HG02763 (cell line): ENCODE data around the gene CEP295NL.
"Not testable (repeated sequence)": the region's sequence is repeated elsewhere in the genome, so short reads cannot be mapped to it uniquely, and the experiment has no call there.

ENCODE experiments used
- ATAC-seq: cut with Tn5 transposase; IDR thresholded peaks from one replicate; pipeline ENCODE4 v1.9.1; 2021; ENCODE audit warnings: mild to moderate bottlenecking, moderate library complexity; ENCODE audit not compliant: unreplicated experiment

The CEP295NL gene

GRCh38 chr17:78933025-78933958 is 30.3 kb upstream of the CEP295NL start:
- no peak for ATAC-seq

- no peak for ATAC-seq
Observed at GRCh38 chr17:78929908-78930775, 27.1 kb upstream of the CEP295NL start.

- ATAC-seq, result no peak
Observed at GRCh38 chr17:78925662-78926555, 22.9 kb upstream of the CEP295NL start.

DNA sequence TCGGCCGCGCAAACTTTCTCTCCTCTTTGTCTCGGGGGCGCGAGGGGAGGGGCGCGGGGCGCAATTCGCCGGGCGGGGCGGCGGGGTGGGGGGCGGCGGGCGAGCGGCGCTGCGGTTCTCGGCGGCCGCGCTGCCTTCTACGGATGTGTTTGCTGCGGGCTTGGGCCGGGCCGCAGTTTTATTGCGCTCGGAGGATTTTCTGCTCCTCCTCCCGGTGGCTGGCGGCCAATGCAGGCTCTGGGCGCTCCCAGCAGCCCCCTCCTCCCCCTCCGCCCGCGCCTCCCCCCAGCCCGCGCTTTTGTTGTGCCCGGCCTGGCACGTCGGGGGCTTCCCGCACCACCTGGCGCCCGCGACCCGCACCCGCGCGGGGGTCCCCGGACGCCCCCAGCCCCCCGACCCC is 22.2 kb upstream of the CEP295NL start, which contains the start of gene TIMP2:
TIMP2 (minus strand) TSS at position 154 of the 400 bp plus-strand sequence. CDS start 299 bp downstream, outside the sequence.
- no peak for ATAC-seq

DNA sequence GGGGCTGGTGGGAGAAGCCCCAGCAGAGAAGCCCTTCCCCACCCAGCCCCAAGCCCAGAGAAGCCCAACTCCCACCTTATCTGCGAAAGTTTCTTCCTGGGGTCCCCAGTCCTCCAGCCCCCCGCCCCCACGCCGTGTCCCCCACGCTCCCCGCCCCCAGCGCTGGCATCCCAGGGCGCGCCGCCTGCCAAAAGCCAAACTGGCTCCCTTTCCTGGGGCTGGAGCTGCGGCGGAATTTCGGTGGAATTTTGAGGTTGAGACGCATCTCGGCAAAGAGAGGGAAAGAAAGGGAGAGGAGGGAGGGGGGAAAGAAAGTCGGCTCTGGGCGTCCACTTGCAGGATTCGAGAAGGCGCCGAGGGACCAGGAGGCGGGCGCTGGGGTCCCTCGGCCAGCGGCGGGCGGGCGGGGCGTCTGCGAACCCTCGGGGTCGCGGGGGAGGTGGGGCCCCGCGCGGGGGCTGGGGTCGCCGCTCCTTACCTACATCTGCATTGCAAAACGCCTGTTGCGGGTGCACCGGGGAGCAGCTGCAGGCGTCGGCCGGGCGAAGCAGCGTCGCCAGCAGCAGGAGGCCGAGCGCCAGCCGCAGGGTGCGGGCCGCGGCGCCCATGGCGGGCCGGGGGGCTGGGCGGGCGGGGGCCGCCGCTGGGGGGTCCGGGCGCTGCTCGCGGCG is 21.6 kb upstream of the CEP295NL start:
- no peak for ATAC-seq

GRCh38 chr17:78923660-78924453 is 20.9 kb upstream of the CEP295NL start:
- ATAC-seq, result no peak

DNA sequence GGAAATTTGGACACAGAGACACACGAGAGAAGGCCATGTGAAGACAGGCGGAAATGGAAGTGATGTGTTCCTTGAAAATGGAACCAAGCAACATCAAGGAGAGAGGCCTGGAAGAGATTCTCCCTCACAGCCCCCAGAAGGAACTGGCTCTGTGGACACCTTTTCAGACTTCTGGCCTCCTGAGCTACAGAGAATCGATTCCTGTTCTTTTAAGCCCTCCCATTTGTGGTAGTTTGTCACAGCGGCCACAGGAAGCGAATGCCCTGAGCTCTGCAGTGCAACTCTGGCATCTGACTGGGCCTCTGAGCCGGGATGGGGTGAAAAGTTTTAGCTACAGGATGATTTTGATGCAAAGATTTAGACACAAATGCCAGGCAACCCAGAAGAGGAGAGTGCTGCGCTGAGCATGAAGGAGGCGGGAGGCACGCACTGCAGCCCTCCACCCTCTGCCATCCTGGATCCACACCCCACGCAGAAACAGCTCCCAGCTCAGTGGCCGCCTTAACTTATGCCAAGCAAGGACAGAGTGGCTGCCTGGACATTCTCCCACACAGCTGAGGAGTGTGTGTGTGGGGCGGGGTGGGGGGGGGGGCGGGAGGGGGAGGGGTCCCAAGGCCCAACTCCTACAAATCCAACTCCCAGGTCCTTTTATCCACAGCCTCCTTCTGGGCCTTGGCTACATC is 20.0 kb upstream of the CEP295NL start:
- ATAC-seq, result no peak

- no peak for ATAC-seq
Observed at GRCh38 chr17:78921437-78921971, 18.5 kb upstream of the CEP295NL start.

- ATAC-seq, result no peak
Observed at GRCh38 chr17:78920528-78920927, 17.5 kb upstream of the CEP295NL start.

- ATAC-seq, result no peak
Observed at GRCh38 chr17:78919861-78920450, 17.0 kb upstream of the CEP295NL start.

DNA sequence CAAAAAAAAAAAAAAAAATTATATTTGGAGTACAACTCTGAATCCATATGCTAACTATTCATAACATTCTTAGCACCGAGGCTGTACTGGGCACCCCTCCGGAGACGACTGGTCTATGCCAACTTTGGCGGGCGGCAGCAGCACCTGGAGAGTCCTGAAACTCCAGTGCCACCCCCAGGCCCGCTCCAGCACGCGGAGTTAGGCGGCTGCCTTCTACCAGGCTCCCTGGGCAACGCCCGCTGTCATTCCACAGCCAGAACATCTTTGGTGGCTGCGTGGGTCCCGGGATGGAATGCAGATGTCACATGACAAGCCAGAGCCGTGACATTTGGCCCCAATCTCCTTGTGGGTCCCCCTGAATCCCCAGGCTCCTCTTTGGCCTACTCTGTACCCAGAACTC is 16.0 kb upstream of the CEP295NL start:
- no peak for ATAC-seq

DNA sequence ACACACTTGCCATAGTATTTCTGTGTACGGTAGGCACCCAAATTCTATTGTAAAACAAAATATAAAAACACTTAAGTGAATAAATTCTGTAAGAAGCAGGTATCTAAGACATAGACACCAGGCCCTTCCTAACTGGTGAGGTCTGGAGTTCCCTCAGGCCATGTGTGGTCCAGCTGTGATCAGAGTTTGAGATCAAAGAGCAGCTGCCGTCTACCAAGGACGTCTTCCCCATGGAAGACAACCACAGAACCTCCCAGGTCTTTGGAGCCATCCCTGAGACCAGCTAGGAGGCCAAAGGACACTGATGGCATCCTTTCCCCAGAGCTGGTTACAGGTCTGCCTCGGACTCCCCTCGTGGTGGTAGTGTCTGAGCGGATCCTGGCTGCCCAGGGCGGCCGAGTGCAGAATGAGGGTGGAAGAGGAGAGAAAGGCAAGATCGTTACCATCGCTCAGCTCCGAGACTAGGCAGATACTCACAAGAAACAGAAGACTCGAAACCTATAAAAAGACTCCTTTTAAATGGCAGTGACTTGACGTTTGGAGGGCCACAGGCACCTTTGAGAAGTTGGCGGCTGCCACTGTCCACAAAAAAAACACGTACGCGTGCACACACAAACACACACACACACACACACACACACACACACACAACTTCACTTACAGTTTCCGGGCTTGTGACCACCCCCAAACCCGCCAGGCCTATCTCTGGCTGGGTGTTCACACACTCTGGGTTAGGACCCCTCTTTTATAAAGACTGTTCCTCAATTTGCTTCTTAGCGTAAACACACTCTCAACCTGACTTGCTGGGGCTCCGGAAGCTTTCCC is 14.7 kb upstream of the CEP295NL start:
- ATAC-seq, result no peak

GRCh38 chr17:78915872-78916632 is 13.1 kb upstream of the CEP295NL start:
- no peak for ATAC-seq

DNA sequence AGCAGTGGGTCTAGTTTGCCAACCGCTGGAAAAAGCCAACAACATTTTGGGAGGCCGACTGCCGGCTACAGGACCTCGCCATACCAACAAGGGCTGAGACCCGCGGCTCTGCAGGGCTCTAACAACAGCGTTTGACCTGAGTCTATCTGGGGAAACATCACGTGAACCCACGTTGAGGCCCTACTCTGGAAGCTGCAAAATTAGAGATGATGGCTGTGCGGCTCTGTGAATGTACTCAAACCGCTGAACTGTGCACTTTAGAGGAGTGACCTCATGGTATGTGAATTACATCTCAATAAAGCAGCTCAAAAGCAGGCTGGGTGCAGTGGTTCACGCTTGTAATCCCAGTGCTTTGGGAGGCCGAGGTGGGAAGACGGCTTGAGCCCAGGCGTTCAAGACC is 10.1 kb upstream of the CEP295NL start:
- ATAC-seq, result no peak

DNA sequence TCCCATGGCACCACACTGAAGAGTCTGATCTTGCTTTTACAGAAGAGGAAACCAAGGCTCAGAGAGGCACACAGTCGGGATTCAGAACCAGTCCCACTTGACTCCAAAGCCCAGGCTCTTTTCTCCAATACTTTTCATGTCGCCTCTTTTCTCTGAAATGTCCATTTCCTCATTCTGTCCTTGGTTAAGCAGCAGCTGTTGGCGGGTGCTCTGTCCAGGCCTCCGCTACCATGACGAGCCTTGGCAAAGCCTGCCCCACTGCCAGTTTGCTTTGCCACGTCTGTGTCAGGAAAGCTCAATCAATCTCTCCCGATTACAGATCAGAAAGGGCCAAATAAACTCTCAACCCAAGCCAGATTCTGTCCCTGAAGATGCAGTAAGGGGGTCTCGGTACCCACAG is 9.1 kb upstream of the CEP295NL start:
- ATAC-seq, result no peak

GRCh38 chr17:78911543-78911942 is 8.5 kb upstream of the CEP295NL start:
- ATAC-seq, result not testable (repeated sequence)
